ENCODE data around the gene ATXN7L3.
"Not testable (repeated sequence)": the region's sequence is repeated elsewhere in the genome, so short reads cannot be mapped to it uniquely, and the experiment has no call there.

Gene ATXN7L3, protein sequence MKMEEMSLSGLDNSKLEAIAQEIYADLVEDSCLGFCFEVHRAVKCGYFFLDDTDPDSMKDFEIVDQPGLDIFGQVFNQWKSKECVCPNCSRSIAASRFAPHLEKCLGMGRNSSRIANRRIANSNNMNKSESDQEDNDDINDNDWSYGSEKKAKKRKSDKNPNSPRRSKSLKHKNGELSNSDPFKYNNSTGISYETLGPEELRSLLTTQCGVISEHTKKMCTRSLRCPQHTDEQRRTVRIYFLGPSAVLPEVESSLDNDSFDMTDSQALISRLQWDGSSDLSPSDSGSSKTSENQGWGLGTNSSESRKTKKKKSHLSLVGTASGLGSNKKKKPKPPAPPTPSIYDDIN

DNA sequence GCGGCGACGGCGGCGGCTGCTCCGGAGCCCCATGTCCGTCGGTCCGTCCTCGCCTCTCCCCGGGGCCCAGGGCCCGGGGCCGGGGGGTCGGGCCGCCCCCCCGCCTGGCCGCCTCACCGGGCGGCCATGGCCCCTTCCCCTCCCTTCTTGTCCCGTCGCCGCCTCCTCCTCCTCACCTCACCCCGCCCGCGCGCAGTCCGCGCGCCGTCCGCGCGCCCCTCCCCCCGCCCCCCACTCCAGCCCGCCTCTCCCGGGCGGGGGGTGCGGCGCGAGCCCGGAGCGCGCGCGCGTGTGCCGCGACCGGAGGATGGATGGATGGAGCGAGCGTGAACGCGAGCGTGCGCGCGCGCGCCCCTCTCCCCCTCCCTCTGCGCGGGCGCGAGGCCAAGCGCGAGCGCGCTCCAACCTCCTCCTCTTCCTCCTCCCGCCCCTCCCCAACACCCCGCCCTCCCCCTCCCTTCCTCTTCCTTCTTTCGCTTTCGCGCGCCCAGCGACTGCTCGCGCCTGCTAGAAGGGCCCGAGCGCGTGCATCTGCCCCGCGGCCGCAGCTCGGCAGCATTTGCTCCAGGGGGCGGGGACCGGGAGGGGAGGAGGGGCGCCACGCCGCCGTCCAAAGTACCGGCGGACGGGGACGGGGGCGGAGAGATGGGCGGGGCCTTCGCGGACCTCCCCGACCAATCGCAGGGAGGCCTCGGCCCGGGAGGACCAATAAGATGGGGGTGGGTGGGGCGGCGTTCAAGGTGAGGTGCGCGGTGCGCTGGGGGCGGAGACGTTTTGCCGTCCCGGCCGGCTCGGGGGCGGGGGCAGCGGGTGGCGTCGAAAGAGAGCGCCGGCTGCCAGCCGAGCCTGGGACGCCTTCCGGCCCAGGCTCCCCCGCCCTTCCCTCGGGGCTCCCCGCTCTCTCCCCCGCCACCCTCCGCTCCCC lies at the start of gene ATXN7L3:
Gene ATXN7L3, minus strand, starts transcription at position 332 of the 925 bp plus-strand sequence. CDS start 1,814 bp downstream, outside the sequence.
- DNase-seq (ENCODE audit: low spot score): peak; percentile 99

GRCh38 chr17:44247876-44248736 lies 48.4 kb upstream of the ATXN7L3 start:
- no peak for DNase-seq (ENCODE audit: low spot score)

- no peak for DNase-seq (ENCODE audit: low spot score)
Observed at GRCh38 chr17:44247440-44247841, 47.8 kb upstream of the ATXN7L3 start.

DNA sequence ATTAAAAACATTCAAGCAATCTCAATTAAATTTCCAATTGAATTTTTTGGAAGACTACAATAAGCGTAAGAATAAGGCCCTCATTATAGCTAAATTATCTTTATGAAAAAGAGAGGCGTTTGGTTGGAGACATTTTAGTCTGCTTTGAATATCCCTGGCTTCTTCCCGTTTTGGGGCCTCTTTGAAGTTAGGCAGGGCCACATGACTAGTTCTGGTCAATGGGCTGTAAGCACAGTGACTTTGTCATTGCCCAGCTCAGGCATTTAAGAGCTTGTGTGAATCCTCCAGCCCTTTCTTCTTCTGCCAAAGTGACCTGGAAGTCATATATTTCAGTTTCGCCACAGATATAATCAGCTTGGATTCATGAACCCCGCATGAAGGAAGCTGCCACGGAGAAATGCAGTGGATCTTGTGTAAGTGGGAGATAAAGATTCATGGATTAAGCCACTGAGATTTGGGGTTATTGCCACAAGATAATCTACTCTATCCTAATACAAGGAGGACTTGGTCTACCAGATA lies 41.5 kb upstream of the ATXN7L3 start:
- no peak for DNase-seq (ENCODE audit: low spot score)

DNA sequence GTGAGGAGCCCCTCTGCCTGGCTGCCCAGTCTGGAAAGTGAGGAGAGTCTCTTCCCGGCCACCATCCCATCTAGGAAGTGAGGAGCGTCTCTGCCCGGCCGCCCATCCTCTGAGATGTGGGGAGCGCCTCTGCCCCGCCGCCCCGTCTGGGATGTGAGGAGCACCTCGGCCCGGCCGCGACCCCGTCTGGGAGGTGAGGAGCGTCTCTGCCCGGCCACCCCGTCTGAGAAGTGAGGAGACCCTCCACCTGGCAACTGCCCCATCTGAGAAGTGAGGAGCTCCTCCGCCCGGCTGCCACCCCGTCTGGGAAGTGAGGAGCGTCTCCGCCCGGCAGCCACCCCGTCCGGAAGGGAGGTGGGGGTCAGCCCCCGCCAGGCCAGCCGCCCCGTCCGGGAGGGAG lies 38.2 kb upstream of the ATXN7L3 start:
- DNase-seq (ENCODE audit: low spot score): not testable (repeated sequence)

- no peak for DNase-seq (ENCODE audit: low spot score)
Observed at GRCh38 chr17:44236444-44236991, 36.8 kb upstream of the ATXN7L3 start.

- DNase-seq (ENCODE audit: low spot score): no peak
Observed at GRCh38 chr17:44235583-44235936, 35.9 kb upstream of the ATXN7L3 start.

DNA sequence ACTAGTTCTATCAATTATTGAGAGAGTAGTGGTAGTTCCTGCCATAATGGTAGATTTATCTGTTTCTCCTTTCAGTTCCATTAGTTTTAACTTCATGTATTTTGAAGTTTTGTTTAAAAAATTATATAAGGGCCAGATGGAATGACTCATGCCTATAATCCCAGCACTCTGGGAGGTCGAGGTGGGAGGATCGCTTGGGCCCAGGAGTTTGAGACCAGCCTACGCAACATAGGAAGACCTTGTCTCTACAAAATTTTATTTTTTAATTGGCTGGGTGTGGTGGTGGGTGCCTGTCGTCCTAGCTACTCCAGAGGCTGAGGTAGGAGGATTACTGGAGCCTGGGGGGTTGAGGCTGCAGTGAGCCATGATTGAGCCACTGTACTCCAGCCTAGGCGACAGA lies 33.9 kb upstream of the ATXN7L3 start:
- no peak for DNase-seq (ENCODE audit: low spot score)

GRCh38 chr17:44232061-44232460 lies 32.4 kb upstream of the ATXN7L3 start:
- no peak for DNase-seq (ENCODE audit: low spot score)

DNA sequence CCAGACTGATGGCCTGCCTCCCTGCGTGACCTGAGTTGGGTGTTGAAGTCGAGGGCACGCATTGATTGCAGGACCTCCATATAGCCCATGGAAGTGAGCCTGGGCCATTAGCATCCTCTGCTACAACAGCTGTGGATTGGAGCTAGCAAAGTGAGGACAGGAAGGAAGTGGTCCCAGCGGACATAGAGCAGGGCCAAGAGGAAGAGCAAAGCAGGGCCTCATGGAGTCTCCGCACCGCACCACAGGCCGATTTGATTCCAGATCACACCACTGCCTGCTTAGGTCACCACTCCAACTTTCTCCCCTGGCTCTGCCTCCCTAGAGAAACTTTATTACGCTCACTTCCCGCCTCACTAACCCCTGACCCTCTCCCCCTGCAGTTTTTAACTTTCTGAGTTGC lies 30.5 kb upstream of the ATXN7L3 start:
- no peak for DNase-seq (ENCODE audit: low spot score)

DNA sequence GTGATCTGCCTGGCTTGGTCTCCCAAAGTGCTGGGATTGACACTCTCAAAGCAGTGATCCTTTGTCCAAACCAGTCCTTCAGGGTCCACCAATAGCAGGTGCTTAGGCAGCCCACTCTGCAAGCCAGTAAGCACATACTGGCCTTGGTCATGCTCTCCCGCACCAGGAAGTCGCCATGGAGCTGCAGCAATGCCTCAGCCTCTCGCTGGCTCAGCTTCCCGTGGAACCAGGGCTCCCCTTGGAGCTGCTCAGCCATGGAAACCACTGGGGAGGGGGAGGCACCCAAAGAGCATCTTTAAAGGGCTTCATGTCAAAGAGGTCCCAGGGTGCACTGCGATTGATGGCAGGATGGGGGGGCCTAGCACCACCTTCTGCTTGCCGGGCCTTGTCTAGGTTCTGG lies 29.4 kb upstream of the ATXN7L3 start:
- no peak for DNase-seq (ENCODE audit: low spot score)

GRCh38 chr17:44223541-44224071 lies 23.9 kb upstream of the ATXN7L3 start:
- DNase-seq (ENCODE audit: low spot score): no peak

GRCh38 chr17:44222112-44222869 lies 22.6 kb upstream of the ATXN7L3 start:
- DNase-seq (ENCODE audit: low spot score): no peak

GRCh38 chr17:44221862-44222111 lies 22.1 kb upstream of the ATXN7L3 start:
- no peak for DNase-seq (ENCODE audit: low spot score)

DNA sequence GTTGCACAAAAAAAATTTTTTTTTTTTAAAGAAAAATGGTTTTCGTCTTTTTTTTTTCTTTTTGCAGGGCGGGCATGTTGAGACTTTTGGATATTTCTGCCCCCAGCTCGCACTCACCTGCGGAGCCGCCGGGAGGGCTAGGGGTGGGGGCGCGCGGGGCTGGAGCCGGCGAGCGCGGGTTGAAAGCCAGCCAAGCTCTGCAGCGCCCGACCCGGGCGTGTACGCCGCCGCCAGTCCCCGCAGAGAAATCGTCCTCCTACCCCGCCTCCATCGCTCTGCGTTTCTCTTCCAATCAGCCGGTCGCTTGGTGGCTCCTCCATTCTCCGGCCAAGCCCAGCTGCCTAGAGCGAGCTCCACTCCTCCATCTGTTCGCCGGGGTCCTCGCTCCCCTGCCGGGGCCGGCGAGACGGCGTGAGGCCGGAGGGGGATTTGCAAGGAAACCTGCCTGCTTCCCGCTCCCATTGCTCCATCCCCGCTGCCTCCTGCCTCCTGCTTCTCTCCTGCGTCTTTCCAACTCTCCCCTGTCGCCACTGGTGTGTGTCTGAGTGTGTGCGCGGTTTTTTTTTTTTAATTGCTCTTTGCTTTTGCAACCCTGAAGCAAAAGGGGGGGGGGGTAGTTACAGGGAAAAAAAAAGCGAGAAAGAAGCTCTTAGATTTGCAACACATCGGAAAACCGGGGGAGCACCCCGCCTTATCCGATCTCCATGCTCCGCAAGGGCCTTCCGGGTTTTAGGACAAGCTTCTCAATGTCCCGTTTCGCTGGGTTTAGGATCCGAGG lies 21.6 kb upstream of the ATXN7L3 start:
- peak; percentile 92 for DNase-seq (ENCODE audit: low spot score)

DNA sequence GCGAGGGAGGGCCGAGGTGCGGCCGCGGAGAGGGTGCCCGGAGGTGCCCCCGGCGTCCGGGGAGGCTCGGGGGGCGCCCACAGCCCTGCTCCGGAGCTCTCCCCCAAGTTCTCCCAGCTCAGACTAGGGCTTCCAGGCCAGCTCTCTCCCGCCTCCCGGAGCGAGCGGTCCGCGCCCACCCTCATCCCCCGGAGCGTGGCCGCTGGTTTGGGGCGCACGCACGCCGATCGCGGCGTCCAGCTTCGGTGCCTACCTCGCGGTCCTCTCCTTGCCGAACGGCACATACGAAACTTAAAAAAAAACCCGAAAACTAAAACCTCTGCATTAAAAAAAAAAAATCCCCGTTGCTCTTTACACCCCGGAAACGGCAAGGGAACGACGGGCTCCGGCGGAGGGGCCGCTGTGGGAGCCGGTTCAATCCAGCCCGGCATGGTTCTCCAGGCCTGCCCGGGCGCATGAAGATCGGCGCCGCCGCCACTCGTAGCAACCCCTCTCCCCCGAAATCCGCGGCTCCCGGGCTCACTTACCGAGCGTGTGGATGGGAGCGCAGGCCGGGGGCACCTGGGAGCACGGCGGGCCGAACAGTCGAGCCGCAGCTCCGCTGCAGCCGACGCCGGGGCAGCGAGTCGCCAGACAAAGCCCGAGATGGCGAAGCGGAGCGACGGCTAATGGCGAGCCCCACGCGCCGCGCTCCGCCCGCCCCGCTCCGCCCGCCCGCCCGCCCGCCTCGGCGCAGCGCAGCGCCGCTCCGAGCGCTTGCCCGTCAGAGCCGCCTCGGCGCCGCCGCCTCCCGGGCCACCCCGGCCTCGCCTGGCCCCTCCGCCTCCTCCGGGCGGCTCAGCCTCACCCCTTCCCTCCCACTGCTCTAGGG lies 20.8 kb upstream of the ATXN7L3 start:
- DNase-seq (ENCODE audit: low spot score): peak; percentile 79

GRCh38 chr17:44219616-44220212 lies 20.0 kb upstream of the ATXN7L3 start, which contains the start of gene UBTF:
TSS of gene UBTF (minus strand) at chr17:44219675. CDS start at chr17:44218229, 1,446 bp downstream.
- peak; percentile 90 for DNase-seq (ENCODE audit: low spot score)

GRCh38 chr17:44219108-44219615 lies 19.5 kb upstream of the ATXN7L3 start:
- peak; percentile 78 for DNase-seq (ENCODE audit: low spot score)

Data from left forelimb (tissue), 1 donor.